H1 (cell line): Measurements from ENCODE around the gene GATD1. TPM values are rescaled to one million over a fixed set of nuclear protein-coding genes. Genes with fewer than 3 reads are reported as not detected.
A peak's percentile ranks its signal among the peaks of the same experiment; 100 is the strongest.

Experiments used
- ATF3 ChIP-seq: IDR thresholded peaks from 2 replicates; pipeline ENCODE4 v1.6.1; 2011; ENCODE audit warnings: low read depth, mild to moderate bottlenecking, low read length; ENCODE audit not compliant: insufficient read depth
- CTCF ChIP-seq, 3 experiments: IDR thresholded peaks; 1 replicate in 2 of 3; 2 replicates in 1 of 3; pipeline versions ENCODE4 v1.5.1 to v1.6.1; 2011; ENCODE audit warnings: low read length in 3 of 3, mild to moderate bottlenecking in 3 of 3, inconsistent platforms in 2 of 3, low read depth in 1 of 3, moderate library complexity in 1 of 3; ENCODE audit not compliant: insufficient read depth in 1 of 3; ENCODE audit errors: control extremely low read depth in 1 of 3
- E2F6 ChIP-seq: IDR thresholded peaks from 2 replicates; pipeline ENCODE4 v1.6.1; 2012; ENCODE audit warnings: inconsistent platforms
- EGR1 ChIP-seq: IDR thresholded peaks from 2 replicates; pipeline ENCODE4 v1.6.1; 2011; ENCODE audit warnings: low read depth, low read length, borderline replicate concordance
- FOSL1 ChIP-seq: IDR thresholded peaks from 2 replicates; pipeline ENCODE4 v1.6.1; 2011; ENCODE audit warnings: mild to moderate bottlenecking, low read depth, low read length, moderate library complexity; ENCODE audit not compliant: insufficient read depth
- GTF2F1 ChIP-seq: IDR thresholded peaks from 2 replicates; pipeline ENCODE4 v1.6.1; 2012; ENCODE audit warnings: low read depth, low read length, improper control_type of control experiment, borderline replicate concordance
- KDM4A ChIP-seq: IDR thresholded peaks from one replicate; pipeline ENCODE4 v1.7.1; 2012; ENCODE audit warnings: low read depth, mild to moderate bottlenecking, moderate library complexity, low read length, inconsistent platforms; ENCODE audit not compliant: severe bottlenecking
- NRF1 ChIP-seq: IDR thresholded peaks from 2 replicates; pipeline ENCODE4 v1.6.1; 2011; ENCODE audit warnings: mild to moderate bottlenecking, low read depth, low read length, improper control_type of control experiment
- PHF8 ChIP-seq: fragments of 200-600 bp; sonication (generic); conservative IDR thresholded peaks from 2 replicates; pipeline ENCODE4 v1.7.1; 2012; ENCODE audit warnings: low read depth, mild to moderate bottlenecking, inconsistent platforms, low read length, moderate library complexity
- SIN3A ChIP-seq, 2 experiments: IDR thresholded peaks in 1 of 2; conservative IDR thresholded peaks in 1 of 2; 2 replicates each; pipeline ENCODE4 v1.6.1; 2011 to 2012; ENCODE audit warnings: low read length in 2 of 2, improper control_type of control experiment in 1 of 2, low read depth in 1 of 2, mild to moderate bottlenecking in 1 of 2
- SRF ChIP-seq: IDR thresholded peaks from 2 replicates; pipeline ENCODE4 v1.6.1; 2011; ENCODE audit warnings: mild to moderate bottlenecking, low read depth, low read length, moderate library complexity
- TAF1 ChIP-seq: IDR thresholded peaks from 2 replicates; pipeline ENCODE4 v1.6.1; 2011; ENCODE audit warnings: mild to moderate bottlenecking, low read depth, low read length
- TBP ChIP-seq: IDR thresholded peaks from 2 replicates; pipeline ENCODE4 v1.6.1; 2011; ENCODE audit warnings: low read depth, low read length, improper control_type of control experiment
- YY1 ChIP-seq: IDR thresholded peaks from 2 replicates; pipeline ENCODE4 v1.6.1; 2011; ENCODE audit warnings: low read depth, mild to moderate bottlenecking, low read length
- polyA plus RNA-seq, 7 experiments: library from polyadenylated mRNA; depleted of rRNA in 3 of 7; stranded (reverse) in 5 of 7; unstranded in 2 of 7; fragments of >200 nt in 5 of 7; fragments of 200-250 nt in 2 of 7; gene quantifications; 1 replicate in 5 of 7; 2 replicates in 1 of 7; 4 replicates in 1 of 7; pipeline versions ENCODE4 v1.2.1 to v1.2.3, GENCODE V29; 2011 to 2013; ENCODE audit warnings: missing spikeins in 2 of 7, mixed read lengths in 2 of 7
- total RNA-seq: library from RNA; stranded (reverse); fragmentation: NEBNext Ultra II Directional; extraction: Animal tissue kit (Norgen Biotek cat#: 25700); gene quantifications from 2 replicates; pipeline ENCODE4 v1.2.1, GENCODE V29; 2021
- TF ChIP-seq, protein P1 (sequence below): IDR thresholded peaks from 2 replicates; pipeline ENCODE4 v1.6.1; 2012; ENCODE audit warnings: low read length, inconsistent platforms
- TF ChIP-seq, protein P2 (sequence below): IDR thresholded peaks from 2 replicates; pipeline ENCODE4 v1.6.1; 2012; ENCODE audit warnings: inconsistent platforms

GATD1 gene
- total and polyA plus RNA-seq, 2 of the 8 experiments (the other 6 are each of a cell fraction or from before 2014, with no cell fraction given), result 47.5 to 54.8 TPM

GRCh38 chr11:777288-778255, at the start of gene GATD1 (continued):
- TF ChIP-seq SIN3A (conservative IDR thresholded peaks at IDR 0.05 in 1 of 2, IDR thresholded peaks at IDR 0.05 in 1 of 2; ENCODE audit: low read depth in 1 of 2, low read length in 2 of 2) (peak in 1 of 2 experiments; percentile 73; a peak in 2 of 4 replicates), GTF2F1 (no peak), E2F6 (peak; percentile 8; the same call in 1 of the 2 replicates), SRF (no peak), NRF1 (peak; percentile 60), KDM4A (peak; percentile 60), EGR1 (peak; percentile 72; the same call in 1 of the 2 replicates), PHF8 (peak; percentile 93), FOSL1 (0 out of 2 replicates have a peak, but pooled peaks have one; percentile 3), TBP (peak; percentile 50; the same call in 1 of the 2 replicates), YY1 (peak; percentile 87), CTCF (IDR thresholded peaks at IDR 0.05; ENCODE audit: control extremely low read depth in 1 of 3, insufficient read depth in 1 of 3, low read depth in 1 of 3, low read length in 3 of 3) (0 out of 4 replicates have a peak, but pooled peaks of 1 of the 3 experiments have one; percentile 7), TAF1 (peak; percentile 81), ATF3 (peak; percentile 74; the same call in 1 of the 2 replicates)
- TF ChIP-seq, protein P1, sequence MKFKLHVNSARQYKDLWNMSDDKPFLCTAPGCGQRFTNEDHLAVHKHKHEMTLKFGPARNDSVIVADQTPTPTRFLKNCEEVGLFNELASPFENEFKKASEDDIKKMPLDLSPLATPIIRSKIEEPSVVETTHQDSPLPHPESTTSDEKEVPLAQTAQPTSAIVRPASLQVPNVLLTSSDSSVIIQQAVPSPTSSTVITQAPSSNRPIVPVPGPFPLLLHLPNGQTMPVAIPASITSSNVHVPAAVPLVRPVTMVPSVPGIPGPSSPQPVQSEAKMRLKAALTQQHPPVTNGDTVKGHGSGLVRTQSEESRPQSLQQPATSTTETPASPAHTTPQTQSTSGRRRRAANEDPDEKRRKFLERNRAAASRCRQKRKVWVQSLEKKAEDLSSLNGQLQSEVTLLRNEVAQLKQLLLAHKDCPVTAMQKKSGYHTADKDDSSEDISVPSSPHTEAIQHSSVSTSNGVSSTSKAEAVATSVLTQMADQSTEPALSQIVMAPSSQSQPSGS, result no peak
- TF ChIP-seq, protein P2, sequence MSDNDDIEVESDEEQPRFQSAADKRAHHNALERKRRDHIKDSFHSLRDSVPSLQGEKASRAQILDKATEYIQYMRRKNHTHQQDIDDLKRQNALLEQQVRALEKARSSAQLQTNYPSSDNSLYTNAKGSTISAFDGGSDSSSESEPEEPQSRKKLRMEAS, result peak; percentile 21; the same call in 1 of the 2 replicates
